Vagina (tissue), 2 donors: ENCODE data around the gene CHRD. TPM values are rescaled to one million over a fixed set of nuclear protein-coding genes. Genes with fewer than 3 reads are reported as not detected.

ENCODE experiments used
- DNase-seq, 2 donors: peaks; one replicate each; pipeline ENCODE4 v3.0.0-alpha.2; 2017; ENCODE audit errors: extremely low spot score in 2 of 2
- H3K27ac ChIP-seq: fragments of 200-600 bp; sonication (generic); one replicate; pipeline ENCODE4 v1.5.1; 2019
- H3K27me3 ChIP-seq: fragments of 200-600 bp; sonication (generic); one replicate; pipeline ENCODE4 v1.5.1; 2019
- H3K36me3 ChIP-seq, 2 donors: fragments of 200-600 bp; sonication (generic); one replicate each; pipeline ENCODE4 v1.5.1; 2017 to 2019
- H3K4me1 ChIP-seq: fragments of 200-600 bp; sonication (generic); one replicate; pipeline ENCODE4 v1.5.1; 2019
- H3K4me3 ChIP-seq, 2 donors: fragments of 200-600 bp; sonication (generic); 1 replicate in 1 of 2; 2 replicates in 1 of 2; pipeline ENCODE4 v1.5.1; 2016 to 2019
- H3K9me3 ChIP-seq: fragments of 200-600 bp; sonication (generic); one replicate; pipeline ENCODE4 v1.5.1; 2019
- POLR2A ChIP-seq, 2 donors: fragments of 450-650 bp; IDR thresholded peaks; one replicate each; pipeline ENCODE4 v1.6.1; 2017; ENCODE audit warnings: antibody characterized with exemption in 2 of 2, mild to moderate bottlenecking in 2 of 2, moderate library complexity in 2 of 2
- POLR2AphosphoS5 ChIP-seq, 2 donors: sonication (generic); formaldehyde crosslinking; IDR thresholded peaks; one replicate each; pipeline ENCODE4 v1.9.0; 2017; ENCODE audit warnings: antibody characterized with exemption in 2 of 2, mild to moderate bottlenecking in 2 of 2, low read depth in 1 of 2; ENCODE audit not compliant: insufficient read depth in 1 of 2
- intact Hi-C: fragments of 100-400 bp; cut with DNase I; formaldehyde crosslinking; loops from one replicate; pipeline ENCODE4 v1.15.1; 2023
- total RNA-seq: library from RNA; depleted of rRNA; stranded (reverse); fragments of >200 nt; gene quantifications from one replicate; pipeline ENCODE4 v1.2.3, GENCODE V29; 2016
- TF ChIP-seq, protein P1 (sequence below), 3 experiments: fragments of 450-650 bp in 2 of 3; fragments of 200-600 bp in 1 of 3; sonication (generic) in 1 of 3; IDR thresholded peaks; one replicate each; pipeline ENCODE4 v1.5.1; 2017 to 2019; ENCODE audit warnings: antibody characterized with exemption in 3 of 3, mild to moderate bottlenecking in 2 of 3, moderate library complexity in 2 of 3

CHRD gene
- total RNA-seq, 1 donor from 2014 or later: 32.7 TPM

DNA sequence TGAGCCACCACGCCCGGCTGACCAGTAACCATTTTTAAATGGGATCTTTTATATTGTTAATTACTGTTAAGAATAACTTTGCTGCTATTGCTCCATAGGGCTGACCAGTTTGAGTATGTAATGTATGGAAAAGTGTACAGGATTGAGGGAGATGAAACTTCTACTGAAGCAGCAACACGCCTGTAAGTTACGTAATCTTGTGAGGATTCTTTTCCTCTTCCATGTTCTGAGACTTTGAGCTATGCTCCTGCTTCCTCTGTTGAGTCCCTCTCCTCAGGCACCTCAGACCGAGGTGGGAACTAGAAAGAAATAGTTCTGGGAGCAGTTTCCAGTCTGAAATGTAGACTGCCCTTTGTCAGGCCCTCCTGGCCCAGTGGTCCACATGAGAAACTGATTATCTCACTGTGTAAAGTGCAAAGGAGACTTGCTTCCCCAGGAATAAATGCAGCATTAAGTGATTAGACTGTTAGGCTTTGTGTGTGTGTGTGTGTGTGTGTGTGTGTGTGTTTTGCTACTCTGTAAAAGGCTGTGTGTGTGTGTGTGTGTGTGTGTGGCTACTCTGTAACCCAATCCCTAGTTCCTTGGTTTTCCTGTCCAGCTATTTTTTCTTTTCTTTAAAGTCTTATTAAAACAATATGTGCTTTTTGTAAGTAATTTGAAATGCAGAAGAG lies 13.1 kb upstream of the CHRD start:
- no peak overlapping the region for H3K27ac ChIP-seq
- H3K4me3 ChIP-seq: no peak overlapping the region
- TF ChIP-seq, protein P1, sequence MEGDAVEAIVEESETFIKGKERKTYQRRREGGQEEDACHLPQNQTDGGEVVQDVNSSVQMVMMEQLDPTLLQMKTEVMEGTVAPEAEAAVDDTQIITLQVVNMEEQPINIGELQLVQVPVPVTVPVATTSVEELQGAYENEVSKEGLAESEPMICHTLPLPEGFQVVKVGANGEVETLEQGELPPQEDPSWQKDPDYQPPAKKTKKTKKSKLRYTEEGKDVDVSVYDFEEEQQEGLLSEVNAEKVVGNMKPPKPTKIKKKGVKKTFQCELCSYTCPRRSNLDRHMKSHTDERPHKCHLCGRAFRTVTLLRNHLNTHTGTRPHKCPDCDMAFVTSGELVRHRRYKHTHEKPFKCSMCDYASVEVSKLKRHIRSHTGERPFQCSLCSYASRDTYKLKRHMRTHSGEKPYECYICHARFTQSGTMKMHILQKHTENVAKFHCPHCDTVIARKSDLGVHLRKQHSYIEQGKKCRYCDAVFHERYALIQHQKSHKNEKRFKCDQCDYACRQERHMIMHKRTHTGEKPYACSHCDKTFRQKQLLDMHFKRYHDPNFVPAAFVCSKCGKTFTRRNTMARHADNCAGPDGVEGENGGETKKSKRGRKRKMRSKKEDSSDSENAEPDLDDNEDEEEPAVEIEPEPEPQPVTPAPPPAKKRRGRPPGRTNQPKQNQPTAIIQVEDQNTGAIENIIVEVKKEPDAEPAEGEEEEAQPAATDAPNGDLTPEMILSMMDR (IDR thresholded peaks at IDR 0.05): no peak
- intact Hi-C loops: no loop called here
- H3K27me3 ChIP-seq: no peaks in the 10 kb centered on the region
- H3K4me1 ChIP-seq: peaks cover 32% of the 10 kb centered on the region
- DNase-seq: no peak
- H3K9me3 ChIP-seq: no peaks in the 10 kb centered on the region
- H3K36me3 ChIP-seq: peaks cover 0 to 29% of the 10 kb centered on the region in 2 donors

DNA sequence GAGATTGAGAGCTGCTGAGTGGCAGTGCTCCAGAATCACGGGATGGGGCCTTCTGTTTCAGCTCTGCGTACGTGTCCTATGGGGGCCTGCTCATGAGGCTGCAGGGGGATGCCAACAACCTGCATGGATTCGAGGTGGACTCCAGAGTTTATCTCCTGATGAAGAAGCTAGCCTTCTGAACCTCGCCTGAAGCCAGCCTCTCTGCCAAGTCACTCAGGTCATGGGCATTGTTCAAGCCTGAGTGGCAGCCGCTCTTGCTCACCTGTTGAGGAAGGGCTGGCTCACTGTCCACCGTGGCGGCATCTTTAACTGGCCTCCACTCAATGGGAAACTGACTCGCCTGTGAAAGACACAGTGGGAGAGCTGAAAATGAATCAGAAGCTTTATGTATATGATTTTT lies 11.7 kb upstream of the CHRD start:
- Histone ChIP-seq H3K9me3 (no peaks in the 10 kb centered on the region), H3K27me3 (no peaks in the 10 kb centered on the region), H3K4me1 (peaks cover 40% of the 10 kb centered on the region), H3K4me3 (no peak overlapping the region), H3K36me3 (peaks cover 0 to 29% of the 10 kb centered on the region in 2 donors), H3K27ac (no peak overlapping the region)
- TF ChIP-seq, protein P1 (IDR thresholded peaks at IDR 0.05): no peak
- TF ChIP-seq POLR2A (IDR thresholded peaks at IDR 0.05) (no peak), POLR2AphosphoS5 (IDR thresholded peaks at IDR 0.05; ENCODE audit: insufficient read depth in 1 of 2, low read depth in 1 of 2) (no peak)
- intact Hi-C loops: no loop called here
- no peak for DNase-seq

DNA sequence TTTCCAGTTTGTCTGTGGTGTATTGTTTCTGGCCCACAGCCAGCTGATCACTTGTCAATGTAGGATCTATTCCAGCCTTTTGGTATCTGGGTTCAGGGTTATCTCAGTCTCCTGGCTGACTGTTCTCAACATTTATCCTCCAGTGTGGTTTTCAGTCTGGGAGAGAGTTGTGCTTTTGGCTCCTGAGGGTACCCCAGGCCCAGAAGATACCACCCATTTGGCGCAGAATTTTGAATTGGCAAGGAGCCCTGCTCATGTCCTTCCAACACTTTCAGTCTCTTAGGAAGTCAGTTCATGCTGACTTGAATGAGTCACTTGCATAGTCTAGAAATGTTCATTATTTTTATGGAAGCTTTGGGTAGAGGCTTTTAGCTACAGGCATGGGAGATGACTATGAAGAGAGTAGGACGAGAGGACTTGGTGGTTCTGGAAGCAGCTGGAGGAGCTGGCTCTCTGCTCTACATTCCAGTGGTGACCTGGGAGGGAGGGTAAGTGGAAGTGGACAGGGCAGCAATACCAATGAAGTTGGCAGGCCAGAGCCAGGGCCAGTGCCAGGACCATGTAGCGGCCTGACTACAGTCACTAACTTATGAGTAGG lies 11.2 kb upstream of the CHRD start:
- TF ChIP-seq, protein P1 (IDR thresholded peaks at IDR 0.05): no peak
- no peak for TF ChIP-seq POLR2A (IDR thresholded peaks at IDR 0.05)
- TF ChIP-seq POLR2AphosphoS5 (IDR thresholded peaks at IDR 0.05; ENCODE audit: insufficient read depth in 1 of 2, low read depth in 1 of 2): no peak
- H3K4me1 ChIP-seq: peaks cover 42% of the 10 kb centered on the region

DNA sequence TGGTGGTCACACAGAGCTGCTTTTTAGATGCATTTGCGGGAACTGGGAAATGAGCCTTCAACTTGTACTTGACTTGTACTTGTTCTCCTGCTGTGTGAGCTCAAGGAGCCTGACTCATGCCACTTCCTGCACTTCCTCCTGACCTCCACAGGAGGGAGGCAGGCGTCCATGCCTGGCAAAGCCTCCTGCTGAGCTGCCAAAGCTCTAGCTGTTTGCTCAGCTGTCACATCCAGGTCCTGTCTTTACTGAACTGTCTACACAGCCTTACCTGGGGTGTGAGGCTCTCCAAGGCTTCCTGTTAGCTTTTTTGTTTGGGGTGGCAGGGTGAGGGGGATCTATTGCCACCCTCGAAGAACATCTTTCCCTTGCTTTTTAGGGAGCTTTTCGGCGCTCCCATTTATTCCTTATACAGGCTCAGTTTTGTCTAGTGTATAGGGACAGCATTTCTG lies 8.3 kb upstream of the CHRD start:
- no peak for DNase-seq
- no peak overlapping the region for H3K4me3 ChIP-seq
- H3K27ac ChIP-seq: peak overlapping the region; percentile 67
- no peaks in the 10 kb centered on the region for H3K27me3 ChIP-seq
- no peaks in the 10 kb centered on the region for H3K9me3 ChIP-seq
- TF ChIP-seq, protein P1 (IDR thresholded peaks at IDR 0.05): peak; percentile 81 to 89 (median 84)
- peak in 1 of 2 donors; percentile 45 for TF ChIP-seq POLR2AphosphoS5 (IDR thresholded peaks at IDR 0.05; ENCODE audit: insufficient read depth in 1 of 2, low read depth in 1 of 2)
- TF ChIP-seq POLR2A (IDR thresholded peaks at IDR 0.05): no peak
- intact Hi-C loops: loop anchor here (10.0 kb wide), 1 partner anchor 143 kb away; no protein-coding TSS in a partner anchor
- peaks cover 0 to 15% of the 10 kb centered on the region in 2 donors for H3K36me3 ChIP-seq
- H3K4me1 ChIP-seq: peaks cover 33% of the 10 kb centered on the region

More for the DNA sequence above, 11.2 kb upstream of the CHRD start:
- Histone ChIP-seq H3K27ac (peak overlapping the region; percentile 22), H3K4me3 (no peak overlapping the region), H3K36me3 (peaks cover 0 to 29% of the 10 kb centered on the region in 2 donors), H3K27me3 (no peaks in the 10 kb centered on the region), H3K9me3 (no peaks in the 10 kb centered on the region)
- intact Hi-C loops: no loop called here
- DNase-seq: no peak

DNA sequence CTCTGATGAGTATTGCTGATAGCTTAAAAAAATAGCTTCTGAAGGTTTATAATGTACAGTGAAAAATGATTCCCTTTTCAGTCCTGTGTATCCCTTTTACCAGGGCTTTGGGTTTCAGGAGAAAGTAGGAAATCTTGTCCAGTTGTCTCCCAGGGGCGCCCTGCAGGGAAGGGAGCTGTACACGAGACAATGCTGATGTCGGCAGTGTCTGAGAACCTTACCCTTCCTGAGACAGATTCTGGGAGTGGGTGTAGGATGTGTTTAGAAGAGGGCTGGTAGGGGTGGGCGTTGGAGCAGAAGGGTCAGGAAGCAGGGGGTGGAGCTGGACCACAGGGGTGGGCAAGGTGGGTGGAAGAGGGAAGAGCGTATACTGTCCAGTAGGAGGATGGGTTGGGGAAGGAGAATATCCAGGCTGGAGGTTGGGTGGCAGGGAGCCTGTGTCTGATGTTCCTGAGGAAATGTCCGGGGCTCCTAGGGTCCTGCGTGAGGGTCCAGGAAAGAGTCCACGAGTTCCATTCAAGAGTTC lies 7.5 kb upstream of the CHRD start:
- DNase-seq: no peak
- Histone ChIP-seq H3K27me3 (no peaks in the 10 kb centered on the region), H3K9me3 (no peaks in the 10 kb centered on the region), H3K4me3 (no peak overlapping the region), H3K27ac (peak overlapping the region; percentile 67), H3K4me1 (peaks cover 36% of the 10 kb centered on the region), H3K36me3 (peaks cover 0 to 9% of the 10 kb centered on the region in 2 donors)
- intact Hi-C loops: loop anchor here (10.0 kb wide), 1 partner anchor 142 kb away; no protein-coding TSS in a partner anchor
- TF ChIP-seq, protein P1 (IDR thresholded peaks at IDR 0.05): no peak
- TF ChIP-seq POLR2A (IDR thresholded peaks at IDR 0.05) (no peak), POLR2AphosphoS5 (IDR thresholded peaks at IDR 0.05; ENCODE audit: insufficient read depth in 1 of 2, low read depth in 1 of 2) (no peak)
